ENCODE measurements around the gene KBTBD7. TPM values are rescaled to one million over a fixed set of nuclear protein-coding genes. Genes with fewer than 3 reads are reported as not detected.
"Not testable (repeated sequence)": the region's sequence is repeated elsewhere in the genome, so short reads cannot be mapped to it uniquely, and the experiment has no call there.

The KBTBD7 gene
- total RNA-seq, 4 donors from 2014 or later, result 6.5 to 10.3 (median 8.6) TPM

GRCh38 chr13:41177616-41178015, 16.8 kb downstream of the KBTBD7 start:
- 30 to 32% methylated on average over 2 of the region's 2 CpGs for WGBS, 2 donors (ENCODE audit: low coverage in 1 of 2)
- H3K27me3 ChIP-seq, result no peaks in the 10 kb centered on the region
- no peaks in the 10 kb centered on the region for H3K4me1 ChIP-seq
- TF ChIP-seq POLR2AphosphoS5 (IDR thresholded peaks at IDR 0.05) (no peak), POLR2A (IDR thresholded peaks at IDR 0.05) (no peak), EP300 (IDR thresholded peaks at IDR 0.05) (no peak)
- TF ChIP-seq, protein P1, sequence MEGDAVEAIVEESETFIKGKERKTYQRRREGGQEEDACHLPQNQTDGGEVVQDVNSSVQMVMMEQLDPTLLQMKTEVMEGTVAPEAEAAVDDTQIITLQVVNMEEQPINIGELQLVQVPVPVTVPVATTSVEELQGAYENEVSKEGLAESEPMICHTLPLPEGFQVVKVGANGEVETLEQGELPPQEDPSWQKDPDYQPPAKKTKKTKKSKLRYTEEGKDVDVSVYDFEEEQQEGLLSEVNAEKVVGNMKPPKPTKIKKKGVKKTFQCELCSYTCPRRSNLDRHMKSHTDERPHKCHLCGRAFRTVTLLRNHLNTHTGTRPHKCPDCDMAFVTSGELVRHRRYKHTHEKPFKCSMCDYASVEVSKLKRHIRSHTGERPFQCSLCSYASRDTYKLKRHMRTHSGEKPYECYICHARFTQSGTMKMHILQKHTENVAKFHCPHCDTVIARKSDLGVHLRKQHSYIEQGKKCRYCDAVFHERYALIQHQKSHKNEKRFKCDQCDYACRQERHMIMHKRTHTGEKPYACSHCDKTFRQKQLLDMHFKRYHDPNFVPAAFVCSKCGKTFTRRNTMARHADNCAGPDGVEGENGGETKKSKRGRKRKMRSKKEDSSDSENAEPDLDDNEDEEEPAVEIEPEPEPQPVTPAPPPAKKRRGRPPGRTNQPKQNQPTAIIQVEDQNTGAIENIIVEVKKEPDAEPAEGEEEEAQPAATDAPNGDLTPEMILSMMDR (IDR thresholded peaks at IDR 0.05), result no peak
- peak overlapping the region in 3 of 4 donors; percentile 22 to 63 (median 26) for H3K27ac ChIP-seq
- H3K9me3 ChIP-seq, result peaks cover 0 to 9% (median 0%) of the 10 kb centered on the region in 3 donors
- no peak for ATAC-seq
- H3K36me3 ChIP-seq, result no peaks in the 10 kb centered on the region
- H3K4me3 ChIP-seq, result no peak overlapping the region

DNA sequence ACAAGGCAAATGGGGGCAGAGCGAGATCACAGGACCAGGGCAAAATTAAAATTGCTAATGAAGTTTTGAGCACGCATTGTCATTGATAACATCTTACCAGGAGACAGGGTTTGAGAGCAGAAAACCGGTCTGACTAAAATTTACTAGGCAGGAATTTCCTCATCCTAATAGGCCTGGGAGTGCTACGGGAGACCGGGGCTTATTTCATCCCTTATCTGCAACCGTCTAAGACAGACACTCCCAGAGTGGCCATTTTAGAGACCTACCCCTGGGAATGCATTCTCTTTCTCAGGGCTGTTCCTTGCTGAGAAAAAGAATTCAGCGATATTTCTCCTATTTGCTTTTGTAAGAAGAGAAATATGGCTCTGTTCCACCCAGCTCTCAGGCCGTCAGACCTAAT, 18.8 kb downstream of the KBTBD7 start:
- H3K27ac ChIP-seq, H3K9me3 ChIP-seq, H3K4me1 ChIP-seq, H3K4me3 ChIP-seq, H3K36me3 ChIP-seq, H3K27me3 ChIP-seq, ATAC-seq: not testable (repeated sequence)
- WGBS, 2 donors (ENCODE audit: low coverage in 1 of 2), result 94 to 95% methylated on average over 8 of the region's 8 CpGs

DNA sequence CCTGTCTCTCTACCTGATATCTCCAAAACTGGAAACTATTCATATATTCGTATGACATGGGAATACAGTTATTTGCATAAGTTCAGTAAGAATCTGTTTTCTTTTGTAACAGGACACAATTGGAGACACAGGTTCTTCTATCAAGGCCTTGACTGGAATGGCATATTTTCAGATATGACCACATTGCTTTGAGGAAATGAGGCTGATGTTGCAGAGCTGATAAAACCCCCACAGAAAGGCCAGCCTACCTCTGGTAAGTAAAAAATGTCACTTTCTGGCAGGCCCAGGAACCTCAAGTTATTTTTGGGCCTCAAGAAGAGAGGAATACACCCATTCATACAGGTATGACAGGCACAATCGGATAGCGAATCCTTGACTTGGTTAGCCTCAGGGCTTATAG, 32.2 kb downstream of the KBTBD7 start:
- WGBS, 2 donors (ENCODE audit: low coverage in 1 of 2), result 89 to 94% methylated on average over 3 of the region's 3 CpGs
- Histone ChIP-seq H3K9me3 (no peaks in the 10 kb centered on the region), H3K27me3 (no peaks in the 10 kb centered on the region), H3K4me3 (no peak overlapping the region), H3K27ac (no peak overlapping the region), H3K36me3 (peaks cover 0 to 4% of the 10 kb centered on the region in 2 donors), H3K4me1 (no peaks in the 10 kb centered on the region)
- ATAC-seq, result no peak
- TF ChIP-seq EP300 (IDR thresholded peaks at IDR 0.05), result no peak
- no peak for TF ChIP-seq POLR2AphosphoS5 (IDR thresholded peaks at IDR 0.05)

DNA sequence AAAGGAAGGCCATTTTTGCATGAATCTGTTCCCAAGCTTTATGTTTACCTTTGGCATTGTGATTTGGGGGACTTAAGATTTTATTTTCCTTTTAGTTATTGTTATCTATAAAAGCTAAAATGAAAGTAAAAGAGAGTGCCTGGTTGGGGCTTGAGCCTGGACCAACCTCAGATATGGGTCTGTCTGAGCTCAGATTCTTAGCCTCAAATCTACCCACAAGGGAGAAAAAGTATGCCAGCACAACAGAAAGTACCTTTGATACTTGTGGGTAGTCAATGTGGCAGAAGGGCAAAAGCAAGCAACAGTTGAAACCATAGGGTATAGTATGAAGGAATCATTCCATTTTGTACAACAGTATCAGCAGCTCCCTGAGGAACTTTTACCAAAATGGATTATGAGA, 35.2 kb downstream of the KBTBD7 start:
- no peak overlapping the region for H3K27ac ChIP-seq
- TF ChIP-seq, protein P1 (IDR thresholded peaks at IDR 0.05), result no peak
- TF ChIP-seq POLR2A (IDR thresholded peaks at IDR 0.05) (no peak), POLR2AphosphoS5 (IDR thresholded peaks at IDR 0.05) (no peak), EP300 (IDR thresholded peaks at IDR 0.05) (no peak)
- no peaks in the 10 kb centered on the region for H3K4me1 ChIP-seq
- peaks cover 0 to 4% of the 10 kb centered on the region in 2 donors for H3K36me3 ChIP-seq
- ATAC-seq, result no peak
- no peaks in the 10 kb centered on the region for H3K27me3 ChIP-seq
- no peaks in the 10 kb centered on the region for H3K9me3 ChIP-seq
- no peak overlapping the region for H3K4me3 ChIP-seq

DNA sequence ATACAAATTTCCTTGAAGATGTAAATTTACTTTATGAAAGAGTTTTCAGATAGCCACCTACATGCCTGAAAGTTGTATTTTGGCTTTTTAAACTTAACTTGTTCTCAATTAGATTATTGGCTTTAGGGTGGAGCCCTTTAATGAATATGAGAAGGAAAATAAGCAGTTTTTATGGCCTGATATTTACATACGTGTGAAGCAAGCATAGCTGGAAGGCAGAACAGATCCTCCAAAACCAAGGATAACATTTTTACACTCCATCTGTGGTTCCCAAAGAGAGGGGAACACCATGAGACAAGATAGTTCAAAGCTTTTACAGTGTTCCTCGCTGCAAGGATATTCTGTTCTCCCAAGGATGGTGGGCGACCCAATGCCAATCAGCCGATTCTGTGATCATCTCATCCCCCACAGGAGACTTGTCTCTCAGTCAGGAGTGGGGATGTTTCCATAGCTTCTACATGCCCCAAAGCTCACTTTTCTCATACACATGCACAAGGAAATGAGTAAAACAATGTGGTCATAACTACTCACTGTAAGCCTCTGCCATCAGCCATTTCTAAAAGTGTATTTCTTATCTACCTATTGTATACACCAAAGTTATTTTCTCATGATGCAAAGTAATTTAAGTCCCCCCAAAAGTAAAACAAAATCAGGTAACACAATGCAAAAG, 37.2 kb downstream of the KBTBD7 start:
- Histone ChIP-seq H3K36me3 (no peaks in the 10 kb centered on the region), H3K9me3 (peaks cover 0 to 5% (median 0%) of the 10 kb centered on the region in 3 donors), H3K4me1 (no peaks in the 10 kb centered on the region), H3K27me3 (no peaks in the 10 kb centered on the region), H3K4me3 (no peak overlapping the region), H3K27ac (no peak overlapping the region)
- no peak for ATAC-seq
- TF ChIP-seq POLR2AphosphoS5 (IDR thresholded peaks at IDR 0.05), result no peak
- TF ChIP-seq, protein P1 (IDR thresholded peaks at IDR 0.05), result no peak
- TF ChIP-seq POLR2A (IDR thresholded peaks at IDR 0.05), result no peak
- no peak for TF ChIP-seq EP300 (IDR thresholded peaks at IDR 0.05)
- 85 to 100% methylated on average over 1 to 4 of the region's 4 CpGs for WGBS, 2 donors (ENCODE audit: low coverage in 1 of 2)

DNA sequence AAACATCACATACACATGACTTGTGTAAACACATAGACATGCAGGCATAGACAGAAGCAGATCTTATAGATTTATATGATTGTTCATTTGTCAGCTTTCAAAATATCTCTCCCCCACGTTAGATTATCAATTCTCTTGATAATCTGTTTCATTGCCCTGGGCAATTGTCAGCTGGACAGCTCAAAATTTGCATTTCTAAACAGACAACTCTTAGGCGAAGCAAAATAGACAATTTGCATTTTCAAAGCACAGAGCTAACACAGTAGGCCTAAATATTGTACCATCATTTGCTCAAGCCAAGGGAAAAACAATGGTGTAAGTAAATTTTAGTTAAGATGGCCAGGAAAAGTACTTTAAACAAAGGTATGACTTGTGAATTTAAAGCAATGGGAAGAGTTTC, 37.7 kb downstream of the KBTBD7 start:
- no peak for ATAC-seq
- 58 to 79% methylated on average over 2 of the region's 2 CpGs for WGBS, 2 donors (ENCODE audit: low coverage in 1 of 2)
- no peaks in the 10 kb centered on the region for H3K4me1 ChIP-seq

More for the DNA sequence above, 37.7 kb downstream of the KBTBD7 start:
- Histone ChIP-seq H3K36me3 (no peaks in the 10 kb centered on the region), H3K4me3 (no peak overlapping the region), H3K27me3 (no peaks in the 10 kb centered on the region), H3K9me3 (peaks cover 0 to 11% (median 0%) of the 10 kb centered on the region in 3 donors), H3K27ac (no peak overlapping the region)
- TF ChIP-seq POLR2AphosphoS5 (IDR thresholded peaks at IDR 0.05), result no peak
- no peak for TF ChIP-seq EP300 (IDR thresholded peaks at IDR 0.05)
- no peak for TF ChIP-seq POLR2A (IDR thresholded peaks at IDR 0.05)
- TF ChIP-seq, protein P1 (IDR thresholded peaks at IDR 0.05), result no peak
